Ovary (tissue), 9 donors: ENCODE data around the gene STIMATE. TPM values are rescaled to one million over a fixed set of nuclear protein-coding genes. Genes with fewer than 3 reads are reported as not detected.

ENCODE experiments used
- DNase-seq, 5 donors: peaks; one replicate each; pipeline ENCODE4 v3.0.0-alpha.2; 2019 to 2020
- H3K27ac ChIP-seq, 2 donors: fragments of 200-600 bp; one replicate each; pipeline versions ENCODE4 v1.5.1 to v1.8.0; 2019 to 2022
- H3K27me3 ChIP-seq: fragments of 200-600 bp; one replicate; pipeline ENCODE4 v1.8.0; 2022
- H3K36me3 ChIP-seq: fragments of 200-600 bp; sonication (generic); one replicate; pipeline ENCODE4 v1.5.1; 2019
- H3K4me1 ChIP-seq: one replicate; pipeline ENCODE4 v1.8.1; 2013; ENCODE audit warnings: mild to moderate bottlenecking, moderate library complexity; ENCODE audit not compliant: insufficient read depth
- H3K4me3 ChIP-seq: fragments of 200-600 bp; sonication (generic); one replicate; pipeline ENCODE4 v1.5.1; 2017
- H3K9me3 ChIP-seq, 2 donors: fragments of 200-600 bp in 1 of 2; sonication (generic) in 1 of 2; one replicate each; pipeline versions ENCODE4 v1.5.1 to v1.8.1; 2013 to 2019; ENCODE audit warnings: mild to moderate bottlenecking in 1 of 2, moderate library complexity in 1 of 2
- CTCF ChIP-seq, 3 donors: fragments of 450-650 bp in 2 of 3; fragments of 200-600 bp in 1 of 3; IDR thresholded peaks; one replicate each; pipeline versions ENCODE4 v1.5.1 to v1.8.0; 2016 to 2022; ENCODE audit warnings: antibody characterized with exemption in 3 of 3, mild to moderate bottlenecking in 1 of 3
- EP300 ChIP-seq: sonication (generic); formaldehyde crosslinking; IDR thresholded peaks from one replicate; pipeline ENCODE4 v1.6.1; 2017; ENCODE audit warnings: antibody characterized with exemption
- POLR2A ChIP-seq: fragments of 450-650 bp; IDR thresholded peaks from one replicate; pipeline ENCODE4 v1.6.1; 2017; ENCODE audit warnings: antibody characterized with exemption, mild to moderate bottlenecking, moderate library complexity
- WGBS, 3 donors: extraction: QIAGEN DNeasy Blood & Tissue Kit in 1 of 3; methylation state at CpG; one replicate each; pipeline versions ENCODE4 v1.1.5 to v1.1.7; 2013 to 2017; 5-methylcytosine and 5-hydroxymethylcytosine counted together
- intact Hi-C, 4 donors: fragments of 100-400 bp; cut with DNase I; formaldehyde crosslinking; loops; one replicate each; pipeline versions ENCODE4 v1.11.0 to v1.15.1; 2022 to 2023
- polyA plus RNA-seq, 2 donors: library from polyadenylated mRNA; stranded (reverse); fragments of 200-250 nt in 1 of 2; fragments of 350-450 nt in 1 of 2; fragmentation: Illumina TruSeq in 1 of 2; extraction: RNeasy Lipid Tissue Mini Kit (QIAGEN cat#74804) in 1 of 2; gene quantifications; one replicate each; pipeline ENCODE4 v1.2.3, GENCODE V29; 2013 to 2014
- total RNA-seq, 7 donors: library from RNA; depleted of rRNA in 2 of 7; stranded (reverse); fragments of >200 nt in 2 of 7; fragmentation: NEBNext Ultra II Directional in 3 of 7; extraction: Animal tissue kit (Norgen Biotek cat#: 25700) in 3 of 7; gene quantifications; one replicate each; pipeline versions ENCODE4 v1.1.0 to v1.2.4, GENCODE V29; 2016 to 2023
- donor health status: DM: no; HTN: no; CAD: no; lungs with moderate emphysema.
- donor health status: DM: no; HTN: no; CAD: no.
- donor health status: Bipolar disorder and iron deficiency.
- donor health status: DM: yes; HTN: yes; CAD: no.
- donor health status: DM: no; HTN: no; CAD: no.
- donor health status: DM: yes; HTN: yes; CAD: no.

The STIMATE gene
- total and polyA plus RNA-seq, 9 donors: 7.4 to 29.9 (median 17.1) TPM

GRCh38 chr3:52824037-52824436, 73.3 kb downstream of the STIMATE start:
- Histone ChIP-seq H3K9me3 (no peaks in the 10 kb centered on the region), H3K4me1 (no peaks in the 10 kb centered on the region), H3K4me3 (no peak overlapping the region), H3K27ac (no peak overlapping the region), H3K36me3 (no peaks in the 10 kb centered on the region), H3K27me3 (no peaks in the 10 kb centered on the region)
- TF ChIP-seq CTCF (IDR thresholded peaks at IDR 0.05): no peak
- intact Hi-C loops: no loop called here
- no peak for DNase-seq
- 93 to 97% (median 97%) methylated on average over 10 of the region's 10 CpGs for WGBS, 3 donors

- H3K4me1 ChIP-seq: no peaks in the 10 kb centered on the region
- no peak for DNase-seq
- 92 to 95% (median 94%) methylated on average over 5 of the region's 5 CpGs for WGBS, 3 donors
- no peak overlapping the region for H3K27ac ChIP-seq
- no peaks in the 10 kb centered on the region for H3K36me3 ChIP-seq
- intact Hi-C loops: no loop called here
- H3K27me3 ChIP-seq: no peaks in the 10 kb centered on the region
- TF ChIP-seq EP300 (no peak), CTCF (IDR thresholded peaks at IDR 0.05) (no peak), POLR2A (no peak)
- H3K9me3 ChIP-seq: no peaks in the 10 kb centered on the region
- H3K4me3 ChIP-seq: no peak overlapping the region
These were observed 75.0 kb downstream of the STIMATE start for GRCh38 chr3:52822363-52822762.

GRCh38 chr3:52820736-52821135, 76.6 kb downstream of the STIMATE start:
- Histone ChIP-seq H3K4me1 (no peaks in the 10 kb centered on the region), H3K27ac (no peak overlapping the region), H3K9me3 (no peaks in the 10 kb centered on the region), H3K4me3 (no peak overlapping the region), H3K27me3 (no peaks in the 10 kb centered on the region), H3K36me3 (no peaks in the 10 kb centered on the region)
- intact Hi-C loops: no loop called here
- no peak for DNase-seq
- TF ChIP-seq EP300 (no peak), POLR2A (no peak), CTCF (IDR thresholded peaks at IDR 0.05) (no peak)
- 57 to 63% (median 57%) methylated on average over 11 of the region's 11 CpGs for WGBS, 3 donors

DNA sequence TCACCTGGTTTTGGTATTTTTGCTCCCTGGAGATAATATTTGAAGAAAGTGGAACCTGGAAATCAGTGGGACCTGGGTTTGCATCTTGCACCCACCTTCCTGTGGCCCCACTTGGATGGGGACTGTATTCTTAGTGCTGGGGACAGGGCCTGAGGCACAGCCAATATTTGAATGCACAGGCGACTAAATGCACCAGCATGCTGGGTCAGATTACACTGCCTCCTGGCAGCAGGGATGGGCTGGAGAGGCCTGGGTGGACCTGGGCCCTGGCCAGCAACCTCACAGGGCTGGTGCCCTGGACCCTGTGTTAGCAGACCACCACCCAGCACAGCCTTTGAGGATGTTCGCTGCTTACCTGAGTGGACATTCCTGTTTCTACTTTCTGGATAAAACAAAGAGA, 77.4 kb downstream of the STIMATE start:
- intact Hi-C loops: no loop called here
- no peak for DNase-seq
- 83 to 88% (median 84%) methylated on average over 2 of the region's 2 CpGs for WGBS, 3 donors
- Histone ChIP-seq H3K27me3 (no peaks in the 10 kb centered on the region), H3K4me1 (no peaks in the 10 kb centered on the region), H3K9me3 (no peaks in the 10 kb centered on the region), H3K36me3 (no peaks in the 10 kb centered on the region), H3K27ac (no peak overlapping the region), H3K4me3 (no peak overlapping the region)
- TF ChIP-seq POLR2A: no peak

GRCh38 chr3:52817860-52818259, 79.5 kb downstream of the STIMATE start:
- Histone ChIP-seq H3K4me3 (no peak overlapping the region), H3K36me3 (no peaks in the 10 kb centered on the region), H3K27ac (no peak overlapping the region), H3K4me1 (no peaks in the 10 kb centered on the region), H3K9me3 (no peaks in the 10 kb centered on the region), H3K27me3 (no peaks in the 10 kb centered on the region)
- TF ChIP-seq EP300 (no peak), POLR2A (no peak), CTCF (IDR thresholded peaks at IDR 0.05) (no peak)
- no peak for DNase-seq
- intact Hi-C loops: no loop called here
- WGBS, 3 donors: 89 to 98% (median 94%) methylated on average over 7 of the region's 7 CpGs
